Right atrium auricular region (tissue), 2 donors: Measurements from ENCODE around the gene FAM107B. TPM values are rescaled to one million over a fixed set of nuclear protein-coding genes. Genes with fewer than 3 reads are reported as not detected.

ENCODE experiments used
- DNase-seq: peaks from one replicate; pipeline ENCODE4 v3.0.0-alpha.2; 2019; ENCODE audit warnings: low spot score
- H3K27ac ChIP-seq, 2 donors: fragments of 200-600 bp; sonication (generic); 1 replicate in 1 of 2; 2 replicates in 1 of 2; pipeline ENCODE4 v1.5.1; 2016 to 2019
- H3K27me3 ChIP-seq, 2 donors: fragments of 200-600 bp; sonication (generic); one replicate each; pipeline versions ENCODE4 v1.5.1 to v1.6.0; 2017 to 2019
- H3K36me3 ChIP-seq: fragments of 200-600 bp; sonication (generic); one replicate; pipeline ENCODE4 v1.5.1; 2016
- H3K4me1 ChIP-seq, 2 donors: fragments of 200-600 bp; sonication (generic); one replicate each; pipeline versions ENCODE4 v1.5.1 to v1.6.0; 2017 to 2019
- H3K4me3 ChIP-seq, 2 donors: fragments of 200-600 bp; sonication (generic); 1 replicate in 1 of 2; 2 replicates in 1 of 2; pipeline ENCODE4 v1.5.1; 2017 to 2019; ENCODE audit warnings: mild to moderate bottlenecking in 1 of 2, moderate library complexity in 1 of 2
- H3K9me3 ChIP-seq, 2 donors: fragments of 200-600 bp; sonication (generic); one replicate each; pipeline ENCODE4 v1.5.1; 2019
- CTCF ChIP-seq, 2 donors: fragments of 200-600 bp; sonication (generic); IDR thresholded peaks; one replicate each; pipeline ENCODE4 v1.5.1; 2019; ENCODE audit warnings: antibody characterized with exemption in 2 of 2
- total RNA-seq, 2 donors: library from RNA; depleted of rRNA; stranded (reverse); fragments of >200 nt; gene quantifications; one replicate each; pipeline ENCODE4 v1.1.0, GENCODE V29; 2016

The FAM107B gene
- total RNA-seq, 2 donors from 2014 or later, result 10.6 to 14.1 TPM

DNA sequence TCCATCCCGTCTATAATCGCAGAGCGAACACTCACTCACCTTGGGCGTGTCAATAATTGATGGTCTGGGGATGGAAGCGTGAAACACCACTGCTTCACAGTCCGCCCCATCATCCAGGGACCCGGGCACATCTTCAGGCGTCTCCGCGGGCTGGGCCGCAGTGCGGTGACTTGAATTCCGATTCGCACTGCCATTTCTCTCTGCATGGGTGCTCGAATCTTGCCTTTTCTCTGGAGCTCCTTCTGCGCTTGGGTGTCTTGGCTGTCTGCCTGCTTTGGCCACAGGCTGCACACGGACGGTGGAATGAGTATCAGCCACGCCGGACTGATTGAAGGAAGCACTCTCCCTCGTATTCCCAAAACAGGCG lies 500 bp downstream of the FAM107B start:
- Histone ChIP-seq H3K4me1 (peaks cover 0 to 9% of the 10 kb centered on the region in 2 donors), H3K9me3 (no peaks in the 10 kb centered on the region), H3K27ac (no peak overlapping the region), H3K4me3 (no peak overlapping the region), H3K27me3 (no peaks in the 10 kb centered on the region), H3K36me3 (no peaks in the 10 kb centered on the region)
- DNase-seq, result no peak
- no peak for TF ChIP-seq CTCF (IDR thresholded peaks at IDR 0.05)

DNA sequence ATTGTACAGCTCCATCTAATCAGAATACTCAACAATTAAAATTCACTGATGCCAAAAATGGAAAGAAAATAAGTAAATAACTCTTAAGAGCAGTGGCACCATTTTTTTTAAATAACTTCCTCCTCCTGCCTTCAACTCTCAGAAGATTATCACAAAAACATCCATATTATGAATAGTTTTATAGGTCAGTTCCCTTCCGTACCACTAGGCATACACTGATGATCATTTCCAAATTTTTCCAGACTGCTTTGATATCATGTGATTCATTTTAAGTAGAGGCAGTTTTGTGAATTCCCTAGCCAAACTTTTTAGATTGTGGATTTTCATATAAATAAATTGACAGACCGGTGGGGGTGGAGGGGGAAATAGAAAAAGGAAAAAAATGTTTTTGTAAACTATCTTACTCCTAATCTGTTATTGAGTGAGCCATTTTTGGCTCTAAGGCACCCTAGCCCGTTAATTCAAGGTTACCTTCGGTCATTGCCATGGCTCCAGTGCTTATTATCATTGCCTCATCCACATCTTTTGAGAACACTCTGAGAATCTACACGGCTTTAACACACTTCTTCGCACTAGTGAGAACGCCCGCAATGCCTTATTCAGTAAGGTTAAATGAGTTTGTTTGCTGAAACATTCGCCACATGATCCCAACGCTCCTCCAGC lies 1.0 kb downstream of the FAM107B start:
- Histone ChIP-seq H3K9me3 (no peaks in the 10 kb centered on the region), H3K27ac (no peak overlapping the region), H3K36me3 (no peaks in the 10 kb centered on the region), H3K27me3 (no peaks in the 10 kb centered on the region), H3K4me3 (no peak overlapping the region), H3K4me1 (peaks cover 0 to 4% of the 10 kb centered on the region in 2 donors)
- no peak for DNase-seq
- no peak for TF ChIP-seq CTCF (IDR thresholded peaks at IDR 0.05)

GRCh38 chr10:14772399-14772798 lies 2.3 kb downstream of the FAM107B start:
- DNase-seq, result no peak
- no peaks in the 10 kb centered on the region for H3K9me3 ChIP-seq
- H3K27ac ChIP-seq, result no peak overlapping the region
- TF ChIP-seq CTCF (IDR thresholded peaks at IDR 0.05), result no peak
- H3K27me3 ChIP-seq, result no peaks in the 10 kb centered on the region
- no peaks in the 10 kb centered on the region for H3K36me3 ChIP-seq
- no peaks in the 10 kb centered on the region for H3K4me1 ChIP-seq
- no peak overlapping the region for H3K4me3 ChIP-seq

- H3K27ac ChIP-seq, result no peak overlapping the region
- no peaks in the 10 kb centered on the region for H3K27me3 ChIP-seq
- H3K9me3 ChIP-seq, result no peaks in the 10 kb centered on the region
- no peak overlapping the region for H3K4me3 ChIP-seq
- no peaks in the 10 kb centered on the region for H3K36me3 ChIP-seq
- H3K4me1 ChIP-seq, result no peaks in the 10 kb centered on the region
- no peak for TF ChIP-seq CTCF (IDR thresholded peaks at IDR 0.05)
- DNase-seq, result no peak
Observed at GRCh38 chr10:14770927-14771326, 3.8 kb downstream of the FAM107B start.

DNA sequence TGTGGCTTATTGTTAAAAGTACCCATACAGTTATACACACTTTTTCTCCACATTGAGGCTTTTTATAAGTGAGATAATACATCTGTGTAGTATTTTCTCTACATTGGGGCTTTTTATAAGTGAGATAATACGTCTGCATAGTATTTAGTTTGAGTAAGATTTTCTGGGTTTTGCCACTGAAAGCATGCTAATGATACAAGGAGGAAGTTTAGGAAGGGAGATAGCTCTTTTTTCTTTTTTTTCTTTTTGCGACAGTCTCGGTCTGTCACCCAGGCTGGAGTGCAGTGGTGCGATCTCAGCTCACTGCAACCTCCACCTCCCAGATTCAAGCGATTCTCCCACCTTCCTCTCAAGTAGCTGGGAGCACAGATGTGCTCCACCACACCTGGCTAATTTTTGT lies 13.3 kb downstream of the FAM107B start:
- Histone ChIP-seq H3K27me3 (no peaks in the 10 kb centered on the region), H3K9me3 (no peaks in the 10 kb centered on the region), H3K27ac (no peak overlapping the region), H3K4me3 (no peak overlapping the region), H3K36me3 (no peaks in the 10 kb centered on the region), H3K4me1 (no peaks in the 10 kb centered on the region)
- DNase-seq, result no peak
- TF ChIP-seq CTCF (IDR thresholded peaks at IDR 0.05), result no peak
